ENCODE measurements around the gene KCNH1. TPM values are rescaled to one million over a fixed set of nuclear protein-coding genes. Genes with fewer than 3 reads are reported as not detected.

KCNH1 gene
- total RNA-seq, 2 donors from 2014 or later = 0.68 to 1.2 TPM

- H3K4me1 ChIP-seq (replicated peaks) = no peaks in the 10 kb centered on the region
- no peak overlapping the region for H3K27ac ChIP-seq
- no peaks in the 10 kb centered on the region for H3K27me3 ChIP-seq (replicated peaks; ENCODE audit: insufficient read depth)
- H3K36me3 ChIP-seq = no peaks in the 10 kb centered on the region
- intact Hi-C loops (cut with DNase I) = no loop called here
- DNase-seq (ENCODE audit: low spot score) = no peak
- no peak overlapping the region for H3K4me3 ChIP-seq
- no peaks in the 10 kb centered on the region for H3K9me3 ChIP-seq
- no peak for TF ChIP-seq CTCF (IDR thresholded peaks at IDR 0.05)
- TF ChIP-seq POLR2AphosphoS5 (IDR thresholded peaks at IDR 0.05) = no peak
- TF ChIP-seq POLR2A (IDR thresholded peaks at IDR 0.05) = no peak
- 33% methylated on average over 7 of the region's 7 CpGs for WGBS
Observed at GRCh38 chr1:210949489-210949888, 184.5 kb downstream of the KCNH1 start.

- H3K27ac ChIP-seq = no peak overlapping the region
- H3K36me3 ChIP-seq = no peaks in the 10 kb centered on the region
- no peaks in the 10 kb centered on the region for H3K9me3 ChIP-seq
- WGBS = 57% methylated on average over 2 of the region's 2 CpGs
- TF ChIP-seq POLR2AphosphoS5 (IDR thresholded peaks at IDR 0.05) (no peak), CTCF (IDR thresholded peaks at IDR 0.05) (no peak), POLR2A (IDR thresholded peaks at IDR 0.05) (no peak)
- H3K4me3 ChIP-seq = no peak overlapping the region
- no peaks in the 10 kb centered on the region for H3K4me1 ChIP-seq (replicated peaks)
- no peak for DNase-seq (ENCODE audit: low spot score)
- no peaks in the 10 kb centered on the region for H3K27me3 ChIP-seq (replicated peaks; ENCODE audit: insufficient read depth)
- intact Hi-C loops (cut with DNase I) = no loop called here
Observed at GRCh38 chr1:210949039-210949438, 184.9 kb downstream of the KCNH1 start.

- no peak for TF ChIP-seq POLR2A (IDR thresholded peaks at IDR 0.05)
- no peak for TF ChIP-seq CTCF (IDR thresholded peaks at IDR 0.05)
- TF ChIP-seq POLR2AphosphoS5 (IDR thresholded peaks at IDR 0.05) = no peak
- H3K9me3 ChIP-seq = no peaks in the 10 kb centered on the region
- H3K4me3 ChIP-seq = no peak overlapping the region
- no peaks in the 10 kb centered on the region for H3K4me1 ChIP-seq (replicated peaks)
- no peaks in the 10 kb centered on the region for H3K36me3 ChIP-seq
- H3K27me3 ChIP-seq (replicated peaks; ENCODE audit: insufficient read depth) = no peaks in the 10 kb centered on the region
- no peak for DNase-seq (ENCODE audit: low spot score)
- no peak overlapping the region for H3K27ac ChIP-seq
- 42% methylated on average over 2 of the region's 2 CpGs for WGBS
- intact Hi-C loops (cut with DNase I) = no loop called here
Observed at GRCh38 chr1:210944252-210944651, 189.7 kb downstream of the KCNH1 start.

GRCh38 chr1:210942513-210942912 is 191.4 kb downstream of the KCNH1 start:
- DNase-seq (ENCODE audit: low spot score) = no peak
- WGBS = 61% methylated on average over 2 of the region's 2 CpGs
- Histone ChIP-seq H3K27me3 (replicated peaks; ENCODE audit: insufficient read depth) (no peaks in the 10 kb centered on the region), H3K4me3 (no peak overlapping the region), H3K9me3 (no peaks in the 10 kb centered on the region), H3K36me3 (no peaks in the 10 kb centered on the region), H3K4me1 (replicated peaks) (no peaks in the 10 kb centered on the region), H3K27ac (no peak overlapping the region)
- no peak for TF ChIP-seq POLR2A (IDR thresholded peaks at IDR 0.05)
- TF ChIP-seq CTCF (IDR thresholded peaks at IDR 0.05) = no peak
- TF ChIP-seq POLR2AphosphoS5 (IDR thresholded peaks at IDR 0.05) = no peak
- intact Hi-C loops (cut with DNase I) = no loop called here

GRCh38 chr1:210940081-210940617 is 193.8 kb downstream of the KCNH1 start:
- 79% methylated on average over 1 of the region's 1 CpG for WGBS
- intact Hi-C loops (cut with DNase I) = no loop called here
- DNase-seq (ENCODE audit: low spot score) = no peak
- Histone ChIP-seq H3K27ac (no peak overlapping the region), H3K36me3 (no peaks in the 10 kb centered on the region), H3K4me1 (replicated peaks) (no peaks in the 10 kb centered on the region), H3K4me3 (no peak overlapping the region), H3K27me3 (replicated peaks; ENCODE audit: insufficient read depth) (no peaks in the 10 kb centered on the region), H3K9me3 (no peaks in the 10 kb centered on the region)
- no peak for TF ChIP-seq CTCF (IDR thresholded peaks at IDR 0.05)
- TF ChIP-seq POLR2AphosphoS5 (IDR thresholded peaks at IDR 0.05) = no peak
- no peak for TF ChIP-seq POLR2A (IDR thresholded peaks at IDR 0.05)

Data from prostate gland (tissue), 2 donors.